Tibial artery (tissue), 4 donors: ENCODE data around the gene POLE4.

Experiments used
- DNase-seq, 2 donors: peaks; one replicate each; pipeline ENCODE4 v3.0.0-alpha.2; 2019
- H3K27ac ChIP-seq, 2 donors: fragments of 200-600 bp; sonication (generic) in 1 of 2; 1 replicate in 1 of 2; 2 replicates in 1 of 2; pipeline ENCODE4 v1.5.1; 2018 to 2019; ENCODE audit warnings: mild to moderate bottlenecking in 1 of 2
- H3K27me3 ChIP-seq, 2 donors: fragments of 200-600 bp; sonication (generic) in 1 of 2; one replicate each; pipeline versions ENCODE4 v1.5.1 to v1.6.0; 2016 to 2019
- H3K36me3 ChIP-seq, 3 donors: fragments of 200-600 bp; sonication (generic) in 2 of 3; one replicate each; pipeline ENCODE4 v1.5.1; 2016 to 2019; ENCODE audit warnings: mild to moderate bottlenecking in 2 of 3
- H3K4me1 ChIP-seq, 4 donors: fragments of 200-600 bp; sonication (generic) in 2 of 4; 1 replicate in 3 of 4; 2 replicates in 1 of 4; pipeline ENCODE4 v1.5.1; 2016 to 2019
- H3K4me3 ChIP-seq, 2 donors: fragments of 200-600 bp; sonication (generic) in 1 of 2; 1 replicate in 1 of 2; 2 replicates in 1 of 2; pipeline ENCODE4 v1.5.1; 2018 to 2019; ENCODE audit warnings: mild to moderate bottlenecking in 2 of 2
- H3K9me3 ChIP-seq, 3 donors: fragments of 200-600 bp; sonication (generic) in 1 of 3; one replicate each; pipeline ENCODE4 v1.5.1; 2016 to 2019
- intact Hi-C: fragments of 100-400 bp; cut with DNase I; formaldehyde crosslinking; loops from one replicate; pipeline ENCODE4 v1.15.0; 2023; ENCODE audit warnings: low total_unique reads
- TF ChIP-seq, protein P1 (sequence below), 2 experiments: fragments of 200-600 bp in 1 of 2; fragments of 450-650 bp in 1 of 2; IDR thresholded peaks; one replicate each; pipeline ENCODE4 v1.5.1; 2017 to 2019; ENCODE audit warnings: antibody characterized with exemption in 2 of 2, mild to moderate bottlenecking in 1 of 2, moderate library complexity in 1 of 2

POLE4 gene

DNA sequence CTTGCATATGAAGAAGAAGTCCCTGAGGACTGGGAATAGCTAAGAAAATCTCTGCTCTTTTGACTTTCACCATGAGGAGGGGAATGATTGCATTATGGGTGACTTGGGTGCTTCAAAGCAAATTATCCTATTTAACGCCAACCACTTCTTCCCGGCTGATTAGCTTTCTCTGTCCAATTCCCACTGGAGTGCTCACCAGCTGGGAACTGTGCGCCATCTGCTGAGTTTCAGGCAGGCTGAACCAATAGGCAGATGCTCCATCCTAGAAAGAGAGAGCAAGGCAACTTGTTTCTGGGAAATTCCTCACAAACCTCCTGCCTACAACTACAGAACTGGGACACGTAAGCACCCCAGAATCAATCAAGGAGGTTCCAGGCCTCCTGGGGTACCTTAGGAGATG is 49.4 kb downstream of the POLE4 start:
- no peaks in the 10 kb centered on the region for H3K36me3 ChIP-seq
- H3K4me3 ChIP-seq, result no peak overlapping the region
- H3K4me1 ChIP-seq, result no peaks in the 10 kb centered on the region
- no peak for DNase-seq
- intact Hi-C loops, result no loop called here
- H3K27me3 ChIP-seq, result no peaks in the 10 kb centered on the region
- H3K27ac ChIP-seq, result no peak overlapping the region
- no peaks in the 10 kb centered on the region for H3K9me3 ChIP-seq
- TF ChIP-seq, protein P1, sequence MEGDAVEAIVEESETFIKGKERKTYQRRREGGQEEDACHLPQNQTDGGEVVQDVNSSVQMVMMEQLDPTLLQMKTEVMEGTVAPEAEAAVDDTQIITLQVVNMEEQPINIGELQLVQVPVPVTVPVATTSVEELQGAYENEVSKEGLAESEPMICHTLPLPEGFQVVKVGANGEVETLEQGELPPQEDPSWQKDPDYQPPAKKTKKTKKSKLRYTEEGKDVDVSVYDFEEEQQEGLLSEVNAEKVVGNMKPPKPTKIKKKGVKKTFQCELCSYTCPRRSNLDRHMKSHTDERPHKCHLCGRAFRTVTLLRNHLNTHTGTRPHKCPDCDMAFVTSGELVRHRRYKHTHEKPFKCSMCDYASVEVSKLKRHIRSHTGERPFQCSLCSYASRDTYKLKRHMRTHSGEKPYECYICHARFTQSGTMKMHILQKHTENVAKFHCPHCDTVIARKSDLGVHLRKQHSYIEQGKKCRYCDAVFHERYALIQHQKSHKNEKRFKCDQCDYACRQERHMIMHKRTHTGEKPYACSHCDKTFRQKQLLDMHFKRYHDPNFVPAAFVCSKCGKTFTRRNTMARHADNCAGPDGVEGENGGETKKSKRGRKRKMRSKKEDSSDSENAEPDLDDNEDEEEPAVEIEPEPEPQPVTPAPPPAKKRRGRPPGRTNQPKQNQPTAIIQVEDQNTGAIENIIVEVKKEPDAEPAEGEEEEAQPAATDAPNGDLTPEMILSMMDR (IDR thresholded peaks at IDR 0.05), result no peak

DNA sequence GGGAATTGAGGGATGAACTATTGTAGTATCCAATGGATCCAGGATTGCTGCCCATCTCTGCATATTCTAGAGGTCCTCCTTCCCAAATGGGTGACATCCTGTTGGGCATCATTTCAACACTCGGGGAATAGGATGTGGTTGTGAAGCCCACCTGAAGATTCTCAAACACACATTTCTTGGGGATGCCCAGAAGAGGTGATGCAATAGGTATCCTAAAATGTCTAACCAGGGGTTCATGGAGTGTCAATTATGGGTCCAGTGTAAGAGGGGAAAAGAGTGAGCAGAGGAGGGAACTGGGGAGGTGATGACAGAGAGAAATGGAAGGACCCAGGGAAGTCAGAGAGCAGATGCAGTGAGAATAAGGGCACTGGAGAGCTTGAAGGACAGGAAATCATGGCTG is 52.1 kb downstream of the POLE4 start:
- peaks cover 0 to 15% (median 0%) of the 10 kb centered on the region in 3 donors for H3K9me3 ChIP-seq
- intact Hi-C loops, result no loop called here
- H3K36me3 ChIP-seq, result no peaks in the 10 kb centered on the region
- no peaks in the 10 kb centered on the region for H3K4me1 ChIP-seq
- DNase-seq, result no peak
- TF ChIP-seq, protein P1 (IDR thresholded peaks at IDR 0.05), result no peak
- H3K27me3 ChIP-seq, result no peaks in the 10 kb centered on the region
- H3K4me3 ChIP-seq, result no peak overlapping the region
- no peak overlapping the region for H3K27ac ChIP-seq

DNA sequence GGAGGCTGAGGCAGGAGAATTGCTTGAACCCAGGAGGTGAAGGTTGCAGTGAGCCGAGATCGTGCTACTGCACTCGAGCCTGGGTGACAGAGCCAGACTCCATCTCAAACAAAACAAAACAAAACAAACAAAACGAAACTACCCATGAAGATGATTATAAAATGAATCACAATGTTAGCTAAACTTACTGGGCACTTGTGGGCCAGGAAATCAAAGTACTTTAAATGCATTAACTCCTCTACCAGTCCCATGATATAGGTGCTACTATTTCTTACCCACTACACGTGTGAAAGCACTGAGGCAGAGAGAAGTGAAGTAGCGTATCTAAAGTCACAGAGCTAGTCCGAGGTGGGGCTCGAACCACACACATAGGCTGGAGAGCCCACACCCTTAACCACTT is 53.6 kb downstream of the POLE4 start:
- H3K36me3 ChIP-seq, result no peaks in the 10 kb centered on the region
- H3K4me3 ChIP-seq, result no peak overlapping the region
- no peaks in the 10 kb centered on the region for H3K27me3 ChIP-seq
- H3K9me3 ChIP-seq, result peaks cover 0 to 15% (median 0%) of the 10 kb centered on the region in 3 donors
- no peaks in the 10 kb centered on the region for H3K4me1 ChIP-seq
- no peak overlapping the region for H3K27ac ChIP-seq
- TF ChIP-seq, protein P1 (IDR thresholded peaks at IDR 0.05), result no peak
- DNase-seq, result no peak
- intact Hi-C loops, result no loop called here

DNA sequence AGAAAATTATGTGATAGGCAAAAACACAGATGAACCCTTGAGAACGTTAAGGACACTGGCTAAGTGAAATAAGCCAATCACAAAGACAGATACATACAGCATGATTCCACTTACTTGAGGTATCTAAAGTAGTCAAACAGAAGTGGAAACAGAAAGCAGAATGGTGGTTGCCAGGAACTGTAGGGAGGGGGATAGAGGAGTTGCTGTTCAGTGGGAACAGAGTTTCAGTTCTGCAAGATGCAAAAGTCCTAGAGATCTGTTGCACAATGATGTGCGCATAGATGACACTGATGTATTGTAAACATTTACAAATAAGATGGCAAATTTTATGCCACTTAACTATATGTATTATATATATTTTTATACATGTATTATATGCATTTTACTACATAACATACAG is 59.7 kb downstream of the POLE4 start:
- intact Hi-C loops, result no loop called here
- H3K9me3 ChIP-seq, result peaks cover 0 to 15% (median 0%) of the 10 kb centered on the region in 3 donors
- DNase-seq, result no peak
- H3K27me3 ChIP-seq, result no peaks in the 10 kb centered on the region
- no peak overlapping the region for H3K4me3 ChIP-seq
- H3K36me3 ChIP-seq, result no peaks in the 10 kb centered on the region
- no peaks in the 10 kb centered on the region for H3K4me1 ChIP-seq
- TF ChIP-seq, protein P1 (IDR thresholded peaks at IDR 0.05), result no peak
- no peak overlapping the region for H3K27ac ChIP-seq
